Caco-2 (cell line): Measurements from ENCODE around the gene NUAK1. TPM values are rescaled to one million over a fixed set of nuclear protein-coding genes. Genes with fewer than 3 reads are reported as not detected.

Experiments
- BruUV-seq: library from RNA; stranded (reverse); fragments of 400-500 nt; replicated peaks from 2 replicates; lab custom pipeline; 2021; lab: Mats Ljungman, UMichigan
- CTCF ChIA-PET: fragments of 300-600 bp; sonication (Branson Sonifier 250); formaldehyde crosslinking; loops from one replicate; lab custom pipeline; 2022; ENCODE audit warnings: antibody characterized with exemption; lab: Charles Lee
- POLR2A ChIA-PET: fragments of 300-600 bp; sonication (Branson Sonifier 250); formaldehyde crosslinking; loops from one replicate; lab custom pipeline; 2022; ENCODE audit warnings: antibody characterized with exemption; lab: Charles Lee
- DNase-seq, 2 experiments: peaks; one replicate each; pipeline versions ENCODE4 v3.0.0 to v3.0.0-alpha.2; 2020 to 2022
- H3K27me3 ChIP-seq: replicated peaks from 2 replicates; pipeline ENCODE4 v1.6.0; 2011; ENCODE audit warnings: low read length; ENCODE audit not compliant: control insufficient read depth, insufficient read depth
- H3K36me3 ChIP-seq: 2 replicates; pipeline ENCODE4 v1.5.1; 2011; ENCODE audit warnings: low read length; ENCODE audit not compliant: control insufficient read depth, insufficient read depth
- H3K4me1 ChIP-seq: fragments of 250-450 bp; sonication (Bioruptor Pico); 2 replicates; pipeline ENCODE4 v1.5.1; 2020; ENCODE audit warnings: mild to moderate bottlenecking
- H3K4me3 ChIP-seq: 2 replicates; pipeline ENCODE4 v1.5.1; 2011; ENCODE audit warnings: low read depth, mild to moderate bottlenecking, control low read depth, low read length
- H3K9me3 ChIP-seq: fragments of 250-450 bp; sonication (Bioruptor Pico); 2 replicates; pipeline ENCODE4 v1.5.1; 2020; ENCODE audit warnings: mild to moderate bottlenecking, moderate library complexity
- H3K27ac Mint-ChIP-seq: one replicate; pipeline ENCODE4 v1.8.0; 2022; ENCODE audit warnings: mixed read lengths; ENCODE audit not compliant: unreplicated experiment
- H3K27me3 Mint-ChIP-seq: one replicate; pipeline ENCODE4 v1.8.0; 2022; ENCODE audit warnings: mixed read lengths; ENCODE audit not compliant: insufficient read depth, unreplicated experiment
- H3K36me3 Mint-ChIP-seq: one replicate; pipeline ENCODE4 v1.8.0; 2022; ENCODE audit warnings: mild to moderate bottlenecking, mixed read lengths; ENCODE audit not compliant: insufficient read depth, unreplicated experiment
- H3K4me1 Mint-ChIP-seq: one replicate; pipeline ENCODE4 v1.8.0; 2022; ENCODE audit warnings: low read depth, mixed read lengths; ENCODE audit not compliant: unreplicated experiment
- H3K4me3 Mint-ChIP-seq: one replicate; pipeline ENCODE4 v1.8.0; 2022; ENCODE audit warnings: mild to moderate bottlenecking, moderate library complexity, mixed read lengths; ENCODE audit not compliant: unreplicated experiment
- H3K9me3 Mint-ChIP-seq: one replicate; pipeline ENCODE4 v1.8.0; 2022; ENCODE audit warnings: mixed read lengths; ENCODE audit not compliant: unreplicated experiment
- CTCF ChIP-seq, 2 experiments: fragments of 200-600 bp in 1 of 2; IDR thresholded peaks; 1 replicate in 1 of 2; 2 replicates in 1 of 2; pipeline versions ENCODE4 v1.5.1 to v1.8.0; 2011 to 2022; ENCODE audit warnings: antibody characterized with exemption in 1 of 2, control low read depth in 1 of 2, inconsistent platforms in 1 of 2, low read depth in 1 of 2, low read length in 1 of 2, mild to moderate bottlenecking in 1 of 2, moderate library complexity in 1 of 2; ENCODE audit not compliant: insufficient read depth in 1 of 2, severe bottlenecking in 1 of 2, unreplicated experiment in 1 of 2
- intact Hi-C: fragments of 100-400 bp; cut with micrococcal nuclease; formaldehyde crosslinking; loops from one replicate; pipeline ENCODE4 v1.10.0; 2022; ENCODE audit not compliant: unreplicated experiment
- total RNA-seq: library from RNA; stranded (reverse); gene quantifications from 2 replicates; pipeline ENCODE4 v1.2.3, GENCODE V29; 2022

The NUAK1 gene
- total RNA-seq, 1 experiment from 2014 or later, result 3.7 TPM

- Mint-ChIP-seq H3K27me3 (no peaks in the 10 kb centered on the region), H3K9me3 (no peaks in the 10 kb centered on the region), H3K4me3 (no peak overlapping the region), H3K36me3 (peaks cover 12% of the 10 kb centered on the region), H3K27ac (no peak overlapping the region), H3K4me1 (peaks cover 17% of the 10 kb centered on the region)
- Histone ChIP-seq H3K4me3 (no peak overlapping the region), H3K9me3 (no peaks in the 10 kb centered on the region), H3K4me1 (peaks cover 7% of the 10 kb centered on the region; the same call in 1 of the 2 replicates), H3K36me3 (no peaks in the 10 kb centered on the region), H3K27me3 (no peaks in the 10 kb centered on the region)
- BruUV-seq, result no TSS peak
- no peak for DNase-seq
- ChIA-PET POLR2A (no interaction called here), CTCF (interaction anchor here (0.7 kb wide), 1 partner anchor 294 kb away, joined by 3 read pairs; no protein-coding TSS in a partner anchor)
- no peak for TF ChIP-seq CTCF (IDR thresholded peaks at IDR 0.05; ENCODE audit: insufficient read depth in 1 of 2, low read depth in 1 of 2, low read length in 1 of 2, severe bottlenecking in 1 of 2, unreplicated experiment in 1 of 2)
- intact Hi-C loops, result no loop called here
Measured at GRCh38 chr12:106090591-106091445, 47.9 kb downstream of the NUAK1 start.

DNA sequence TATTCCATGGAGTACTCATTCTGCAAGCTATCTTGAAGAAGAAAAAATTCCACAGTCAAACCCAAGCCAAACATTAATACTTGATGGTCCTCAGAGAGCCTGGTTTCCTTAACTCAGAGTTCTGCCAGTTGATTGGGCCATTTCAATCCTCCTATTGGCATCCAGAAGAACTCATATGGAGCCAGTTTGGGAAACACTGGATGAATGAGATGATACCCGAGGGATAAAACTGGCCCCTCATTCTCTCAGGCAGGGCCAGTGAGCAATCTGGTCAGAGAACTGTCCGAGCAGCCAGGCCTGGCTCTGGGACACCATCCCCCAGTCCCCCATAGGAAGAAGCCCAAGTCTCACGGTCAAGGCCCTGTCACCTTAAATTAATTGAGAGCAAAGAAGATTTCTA, 48.8 kb downstream of the NUAK1 start:
- peaks cover 12% of the 10 kb centered on the region for H3K36me3 Mint-ChIP-seq
- Histone ChIP-seq H3K4me1 (peaks cover 7% of the 10 kb centered on the region; the same call in 1 of the 2 replicates), H3K9me3 (no peaks in the 10 kb centered on the region), H3K27me3 (no peaks in the 10 kb centered on the region), H3K36me3 (no peaks in the 10 kb centered on the region), H3K4me3 (no peak overlapping the region)
- TF ChIP-seq CTCF (IDR thresholded peaks at IDR 0.05; ENCODE audit: insufficient read depth in 1 of 2, low read depth in 1 of 2, low read length in 1 of 2, severe bottlenecking in 1 of 2, unreplicated experiment in 1 of 2), result no peak
- H3K4me1 Mint-ChIP-seq, result peaks cover 17% of the 10 kb centered on the region
- CTCF ChIA-PET, result interaction anchor here (0.7 kb wide), 1 partner anchor 295 kb away, joined by 3 read pairs; no protein-coding TSS in a partner anchor
- H3K27ac Mint-ChIP-seq, result no peak overlapping the region
- POLR2A ChIA-PET, result no interaction called here
- no peak overlapping the region for H3K4me3 Mint-ChIP-seq
- no TSS peak for BruUV-seq
- no peak for DNase-seq
- intact Hi-C loops, result no loop called here
- H3K27me3 Mint-ChIP-seq, result no peaks in the 10 kb centered on the region
- H3K9me3 Mint-ChIP-seq, result no peaks in the 10 kb centered on the region

GRCh38 chr12:106088811-106089485, 49.8 kb downstream of the NUAK1 start:
- Histone ChIP-seq H3K4me1 (peaks cover 5% of the 10 kb centered on the region; the same call in 1 of the 2 replicates), H3K4me3 (no peak overlapping the region), H3K9me3 (no peaks in the 10 kb centered on the region), H3K36me3 (no peaks in the 10 kb centered on the region), H3K27me3 (no peaks in the 10 kb centered on the region)
- ChIA-PET POLR2A (no interaction called here), CTCF (no interaction called here)
- H3K27ac Mint-ChIP-seq, result no peak overlapping the region
- no peak for DNase-seq
- H3K9me3 Mint-ChIP-seq, result no peaks in the 10 kb centered on the region
- peaks cover 12% of the 10 kb centered on the region for H3K36me3 Mint-ChIP-seq
- TF ChIP-seq CTCF (IDR thresholded peaks at IDR 0.05; ENCODE audit: insufficient read depth in 1 of 2, low read depth in 1 of 2, low read length in 1 of 2, severe bottlenecking in 1 of 2, unreplicated experiment in 1 of 2), result no peak
- H3K4me1 Mint-ChIP-seq, result peaks cover 13% of the 10 kb centered on the region
- H3K27me3 Mint-ChIP-seq, result no peaks in the 10 kb centered on the region
- H3K4me3 Mint-ChIP-seq, result no peak overlapping the region
- BruUV-seq, result no TSS peak
- intact Hi-C loops, result no loop called here
